HL-60 (cell line): ENCODE data around the gene ITGBL1.

Source experiments
- DNase-seq, 2 experiments: peaks; one replicate each; pipeline ENCODE4 v3.0.0-alpha.2; 2010 to 2020; ENCODE audit warnings: low read depth in 1 of 2, low spot score in 1 of 2
- H3K27ac ChIP-seq: fragments of 250-450 bp; sonication (Bioruptor Pico); replicated peaks from 2 replicates; pipeline ENCODE4 v1.5.1; 2020; ENCODE audit warnings: mild to moderate bottlenecking, moderate library complexity
- H3K27me3 ChIP-seq: fragments of 250-450 bp; sonication (Bioruptor Pico); 2 replicates; pipeline ENCODE4 v1.5.1; 2021; ENCODE audit warnings: mild to moderate bottlenecking, moderate library complexity; ENCODE audit not compliant: insufficient read depth, poor library complexity, severe bottlenecking
- H3K4me3 ChIP-seq: replicated peaks from 2 replicates; pipeline ENCODE4 v1.5.1; 2011; ENCODE audit warnings: mild to moderate bottlenecking, control low read depth, low read length; ENCODE audit not compliant: insufficient read depth
- CTCF ChIP-seq: IDR thresholded peaks from one replicate; pipeline ENCODE4 v1.5.1; 2011; ENCODE audit warnings: low read length, control low read depth, inconsistent platforms; ENCODE audit not compliant: insufficient read depth
- GABPA ChIP-seq: IDR thresholded peaks from 2 replicates; pipeline ENCODE4 v1.6.1; 2012; ENCODE audit warnings: low read depth
- POLR2AphosphoS5 ChIP-seq: IDR thresholded peaks from 2 replicates; pipeline ENCODE4 v1.6.1; 2012; ENCODE audit warnings: low read depth
- REST ChIP-seq: IDR thresholded peaks from 2 replicates; pipeline ENCODE4 v1.6.1; 2012; ENCODE audit warnings: low read depth; ENCODE audit not compliant: insufficient replicate concordance
- SPI1 ChIP-seq: IDR thresholded peaks from 2 replicates; pipeline ENCODE4 v1.6.1; 2012; ENCODE audit warnings: low read depth, mild to moderate bottlenecking, borderline replicate concordance

Gene ITGBL1

GRCh38 chr13:101514100-101514499 is 61.6 kb downstream of the ITGBL1 start:
- no peak overlapping the region for H3K4me3 ChIP-seq
- no peak overlapping the region for H3K27ac ChIP-seq
- no peak for DNase-seq
- no peaks in the 10 kb centered on the region for H3K27me3 ChIP-seq
- TF ChIP-seq CTCF (no peak), POLR2AphosphoS5 (no peak), REST (no peak), SPI1 (no peak), GABPA (no peak)

- Histone ChIP-seq H3K4me3 (no peak overlapping the region), H3K27me3 (no peaks in the 10 kb centered on the region), H3K27ac (no peak overlapping the region)
- DNase-seq = peak in 1 of 2 experiments; percentile 0
- TF ChIP-seq POLR2AphosphoS5 (no peak), SPI1 (no peak), CTCF (peak; percentile 50)
Observed at GRCh38 chr13:101514695-101515275, 62.3 kb downstream of the ITGBL1 start.

- Histone ChIP-seq H3K27ac (no peak overlapping the region), H3K4me3 (no peak overlapping the region), H3K27me3 (no peaks in the 10 kb centered on the region)
- TF ChIP-seq GABPA (no peak), REST (no peak), SPI1 (no peak), POLR2AphosphoS5 (no peak), CTCF (no peak)
- DNase-seq = no peak
Observed at GRCh38 chr13:101515504-101515903, 63.0 kb downstream of the ITGBL1 start.

- DNase-seq = no peak
- Histone ChIP-seq H3K27me3 (no peaks in the 10 kb centered on the region), H3K27ac (no peak overlapping the region), H3K4me3 (no peak overlapping the region)
- TF ChIP-seq POLR2AphosphoS5 (no peak), GABPA (no peak), CTCF (no peak), SPI1 (no peak), REST (no peak)
Observed at GRCh38 chr13:101516262-101516661, 63.8 kb downstream of the ITGBL1 start.
